Ovary (tissue), 3 donors: Measurements from ENCODE around the gene GATM.

Experiments used
- EP300 ChIP-seq: sonication (generic); formaldehyde crosslinking; IDR thresholded peaks from one replicate; pipeline ENCODE4 v1.6.1; 2017; ENCODE audit warnings: antibody characterized with exemption
- POLR2A ChIP-seq: fragments of 450-650 bp; IDR thresholded peaks from one replicate; pipeline ENCODE4 v1.6.1; 2017; ENCODE audit warnings: antibody characterized with exemption, mild to moderate bottlenecking, moderate library complexity
- TF ChIP-seq, protein P1 (sequence below), 3 donors: fragments of 450-650 bp in 2 of 3; fragments of 200-600 bp in 1 of 3; IDR thresholded peaks; one replicate each; pipeline versions ENCODE4 v1.5.1 to v1.8.0; 2016 to 2022; ENCODE audit warnings: antibody characterized with exemption in 3 of 3, mild to moderate bottlenecking in 1 of 3
- donor health status: DM: no; HTN: no; CAD: no.

DNA sequence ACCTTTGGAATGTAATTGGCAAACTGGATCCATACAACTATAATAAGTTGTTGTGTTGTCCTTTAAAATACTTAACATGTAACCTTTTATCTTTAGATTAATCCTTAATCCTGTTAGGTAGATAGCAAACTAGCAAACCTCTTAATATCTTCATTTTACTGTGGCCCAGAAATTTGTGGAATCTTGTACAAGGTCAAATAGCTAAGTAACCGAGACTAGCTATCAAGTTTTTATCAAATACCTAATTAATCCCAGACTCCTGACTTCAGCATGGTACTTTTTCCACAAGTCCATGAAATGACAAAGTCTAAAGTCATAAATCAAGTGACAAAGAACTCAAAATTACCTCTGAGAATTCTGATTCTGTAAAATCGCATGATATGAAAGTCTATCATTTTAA is 4.4 kb downstream of the GATM start:
- TF ChIP-seq, protein P1, sequence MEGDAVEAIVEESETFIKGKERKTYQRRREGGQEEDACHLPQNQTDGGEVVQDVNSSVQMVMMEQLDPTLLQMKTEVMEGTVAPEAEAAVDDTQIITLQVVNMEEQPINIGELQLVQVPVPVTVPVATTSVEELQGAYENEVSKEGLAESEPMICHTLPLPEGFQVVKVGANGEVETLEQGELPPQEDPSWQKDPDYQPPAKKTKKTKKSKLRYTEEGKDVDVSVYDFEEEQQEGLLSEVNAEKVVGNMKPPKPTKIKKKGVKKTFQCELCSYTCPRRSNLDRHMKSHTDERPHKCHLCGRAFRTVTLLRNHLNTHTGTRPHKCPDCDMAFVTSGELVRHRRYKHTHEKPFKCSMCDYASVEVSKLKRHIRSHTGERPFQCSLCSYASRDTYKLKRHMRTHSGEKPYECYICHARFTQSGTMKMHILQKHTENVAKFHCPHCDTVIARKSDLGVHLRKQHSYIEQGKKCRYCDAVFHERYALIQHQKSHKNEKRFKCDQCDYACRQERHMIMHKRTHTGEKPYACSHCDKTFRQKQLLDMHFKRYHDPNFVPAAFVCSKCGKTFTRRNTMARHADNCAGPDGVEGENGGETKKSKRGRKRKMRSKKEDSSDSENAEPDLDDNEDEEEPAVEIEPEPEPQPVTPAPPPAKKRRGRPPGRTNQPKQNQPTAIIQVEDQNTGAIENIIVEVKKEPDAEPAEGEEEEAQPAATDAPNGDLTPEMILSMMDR (IDR thresholded peaks at IDR 0.05) = no peak
- TF ChIP-seq POLR2A (no peak), EP300 (no peak)
